ENCODE results near the gene TMEFF2. TPM values are rescaled to one million over a fixed set of nuclear protein-coding genes. Genes with fewer than 3 reads are reported as not detected.

Gene TMEFF2
- total and polyA plus RNA-seq, 2 experiments from 2014 or later: 1.7 to 2.2 TPM

DNA sequence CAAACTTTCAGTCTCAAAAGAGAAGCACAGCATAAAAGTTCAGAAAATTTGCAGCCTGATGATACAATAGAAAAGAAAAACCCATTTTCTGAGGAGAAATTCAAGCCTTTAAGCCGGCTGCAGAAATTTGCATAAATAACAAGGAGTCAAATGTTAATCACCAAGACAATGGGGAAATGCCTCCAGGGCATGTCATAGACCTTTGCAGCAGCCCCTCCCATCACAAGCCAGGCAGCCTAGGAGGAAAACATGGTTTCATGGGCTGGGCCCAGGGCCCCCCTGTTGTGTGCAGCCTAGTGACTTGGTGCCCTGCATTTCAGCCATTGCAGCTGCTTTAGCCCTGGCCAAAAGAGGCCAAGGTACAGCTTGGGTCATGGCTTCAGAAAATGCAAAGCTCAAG lies 293.7 kb downstream of the TMEFF2 start:
- Histone ChIP-seq H3K4me1 (ENCODE audit: insufficient read depth) (peaks cover 4% of the 10 kb centered on the region), H3K27ac (ENCODE audit: low read depth) (peak overlapping the region; percentile 77; the same call in 1 of the 2 replicates), H3K79me2 (replicated peaks; ENCODE audit: insufficient read depth) (no peaks in the 10 kb centered on the region), H2AFZ (no peak overlapping the region), H3K9me2 (ENCODE audit: insufficient read depth) (no peaks in the 10 kb centered on the region), H3K27me3 (ENCODE audit: insufficient read depth) (no peaks in the 10 kb centered on the region), H3K36me3 (ENCODE audit: insufficient read depth) (peaks cover 5% of the 10 kb centered on the region; the same call in 1 of the 2 replicates), H3K4me2 (no peak overlapping the region), H4K20me1 (replicated peaks; ENCODE audit: insufficient read depth) (no peaks in the 10 kb centered on the region), H3K4me3 (no peak overlapping the region), H3F3A (replicated peaks; ENCODE audit: low read depth) (no peaks in the 10 kb centered on the region)
- H3K27ac Mint-ChIP-seq: peak overlapping the region; percentile 44; the same call in 1 of the 2 replicates
- no peak for TF ChIP-seq CREB1 (CRISPR knock-in tag; IDR thresholded peaks at IDR 0.05; ENCODE audit: low read depth)
- TF ChIP-seq STAT1 (IDR thresholded peaks at IDR 0.05; ENCODE audit: unreplicated experiment): no peak
- no peak for TF ChIP-seq ZNF114 (CRISPR knock-in tag; IDR thresholded peaks at IDR 0.05)
- no peak for TF ChIP-seq EZH2 (IDR thresholded peaks at IDR 0.05; ENCODE audit: low read depth, unreplicated experiment)
- TF ChIP-seq, protein P1, sequence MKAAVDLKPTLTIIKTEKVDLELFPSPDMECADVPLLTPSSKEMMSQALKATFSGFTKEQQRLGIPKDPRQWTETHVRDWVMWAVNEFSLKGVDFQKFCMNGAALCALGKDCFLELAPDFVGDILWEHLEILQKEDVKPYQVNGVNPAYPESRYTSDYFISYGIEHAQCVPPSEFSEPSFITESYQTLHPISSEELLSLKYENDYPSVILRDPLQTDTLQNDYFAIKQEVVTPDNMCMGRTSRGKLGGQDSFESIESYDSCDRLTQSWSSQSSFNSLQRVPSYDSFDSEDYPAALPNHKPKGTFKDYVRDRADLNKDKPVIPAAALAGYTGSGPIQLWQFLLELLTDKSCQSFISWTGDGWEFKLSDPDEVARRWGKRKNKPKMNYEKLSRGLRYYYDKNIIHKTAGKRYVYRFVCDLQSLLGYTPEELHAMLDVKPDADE (IDR thresholded peaks at IDR 0.05): no peak
- no peak for TF ChIP-seq POLR2AphosphoS5 (IDR thresholded peaks at IDR 0.05; ENCODE audit: low read depth)
- TF ChIP-seq, protein P2, sequence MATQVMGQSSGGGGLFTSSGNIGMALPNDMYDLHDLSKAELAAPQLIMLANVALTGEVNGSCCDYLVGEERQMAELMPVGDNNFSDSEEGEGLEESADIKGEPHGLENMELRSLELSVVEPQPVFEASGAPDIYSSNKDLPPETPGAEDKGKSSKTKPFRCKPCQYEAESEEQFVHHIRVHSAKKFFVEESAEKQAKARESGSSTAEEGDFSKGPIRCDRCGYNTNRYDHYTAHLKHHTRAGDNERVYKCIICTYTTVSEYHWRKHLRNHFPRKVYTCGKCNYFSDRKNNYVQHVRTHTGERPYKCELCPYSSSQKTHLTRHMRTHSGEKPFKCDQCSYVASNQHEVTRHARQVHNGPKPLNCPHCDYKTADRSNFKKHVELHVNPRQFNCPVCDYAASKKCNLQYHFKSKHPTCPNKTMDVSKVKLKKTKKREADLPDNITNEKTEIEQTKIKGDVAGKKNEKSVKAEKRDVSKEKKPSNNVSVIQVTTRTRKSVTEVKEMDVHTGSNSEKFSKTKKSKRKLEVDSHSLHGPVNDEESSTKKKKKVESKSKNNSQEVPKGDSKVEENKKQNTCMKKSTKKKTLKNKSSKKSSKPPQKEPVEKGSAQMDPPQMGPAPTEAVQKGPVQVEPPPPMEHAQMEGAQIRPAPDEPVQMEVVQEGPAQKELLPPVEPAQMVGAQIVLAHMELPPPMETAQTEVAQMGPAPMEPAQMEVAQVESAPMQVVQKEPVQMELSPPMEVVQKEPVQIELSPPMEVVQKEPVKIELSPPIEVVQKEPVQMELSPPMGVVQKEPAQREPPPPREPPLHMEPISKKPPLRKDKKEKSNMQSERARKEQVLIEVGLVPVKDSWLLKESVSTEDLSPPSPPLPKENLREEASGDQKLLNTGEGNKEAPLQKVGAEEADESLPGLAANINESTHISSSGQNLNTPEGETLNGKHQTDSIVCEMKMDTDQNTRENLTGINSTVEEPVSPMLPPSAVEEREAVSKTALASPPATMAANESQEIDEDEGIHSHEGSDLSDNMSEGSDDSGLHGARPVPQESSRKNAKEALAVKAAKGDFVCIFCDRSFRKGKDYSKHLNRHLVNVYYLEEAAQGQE (IDR thresholded peaks at IDR 0.05; ENCODE audit: unreplicated experiment): no peak
- TF ChIP-seq, protein P3, sequence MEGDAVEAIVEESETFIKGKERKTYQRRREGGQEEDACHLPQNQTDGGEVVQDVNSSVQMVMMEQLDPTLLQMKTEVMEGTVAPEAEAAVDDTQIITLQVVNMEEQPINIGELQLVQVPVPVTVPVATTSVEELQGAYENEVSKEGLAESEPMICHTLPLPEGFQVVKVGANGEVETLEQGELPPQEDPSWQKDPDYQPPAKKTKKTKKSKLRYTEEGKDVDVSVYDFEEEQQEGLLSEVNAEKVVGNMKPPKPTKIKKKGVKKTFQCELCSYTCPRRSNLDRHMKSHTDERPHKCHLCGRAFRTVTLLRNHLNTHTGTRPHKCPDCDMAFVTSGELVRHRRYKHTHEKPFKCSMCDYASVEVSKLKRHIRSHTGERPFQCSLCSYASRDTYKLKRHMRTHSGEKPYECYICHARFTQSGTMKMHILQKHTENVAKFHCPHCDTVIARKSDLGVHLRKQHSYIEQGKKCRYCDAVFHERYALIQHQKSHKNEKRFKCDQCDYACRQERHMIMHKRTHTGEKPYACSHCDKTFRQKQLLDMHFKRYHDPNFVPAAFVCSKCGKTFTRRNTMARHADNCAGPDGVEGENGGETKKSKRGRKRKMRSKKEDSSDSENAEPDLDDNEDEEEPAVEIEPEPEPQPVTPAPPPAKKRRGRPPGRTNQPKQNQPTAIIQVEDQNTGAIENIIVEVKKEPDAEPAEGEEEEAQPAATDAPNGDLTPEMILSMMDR (conservative IDR thresholded peaks at IDR 0.05; ENCODE audit: low read depth in 2 of 2): no peak
- TF ChIP-seq NANOG (IDR thresholded peaks at IDR 0.05; ENCODE audit: borderline replicate concordance): no peak
- TF ChIP-seq JUNB (IDR thresholded peaks at IDR 0.05; ENCODE audit: unreplicated experiment): no peak
- TF ChIP-seq ZNF331 (CRISPR knock-in tag; IDR thresholded peaks at IDR 0.05; ENCODE audit: low read depth): no peak
- TF ChIP-seq, protein P4, sequence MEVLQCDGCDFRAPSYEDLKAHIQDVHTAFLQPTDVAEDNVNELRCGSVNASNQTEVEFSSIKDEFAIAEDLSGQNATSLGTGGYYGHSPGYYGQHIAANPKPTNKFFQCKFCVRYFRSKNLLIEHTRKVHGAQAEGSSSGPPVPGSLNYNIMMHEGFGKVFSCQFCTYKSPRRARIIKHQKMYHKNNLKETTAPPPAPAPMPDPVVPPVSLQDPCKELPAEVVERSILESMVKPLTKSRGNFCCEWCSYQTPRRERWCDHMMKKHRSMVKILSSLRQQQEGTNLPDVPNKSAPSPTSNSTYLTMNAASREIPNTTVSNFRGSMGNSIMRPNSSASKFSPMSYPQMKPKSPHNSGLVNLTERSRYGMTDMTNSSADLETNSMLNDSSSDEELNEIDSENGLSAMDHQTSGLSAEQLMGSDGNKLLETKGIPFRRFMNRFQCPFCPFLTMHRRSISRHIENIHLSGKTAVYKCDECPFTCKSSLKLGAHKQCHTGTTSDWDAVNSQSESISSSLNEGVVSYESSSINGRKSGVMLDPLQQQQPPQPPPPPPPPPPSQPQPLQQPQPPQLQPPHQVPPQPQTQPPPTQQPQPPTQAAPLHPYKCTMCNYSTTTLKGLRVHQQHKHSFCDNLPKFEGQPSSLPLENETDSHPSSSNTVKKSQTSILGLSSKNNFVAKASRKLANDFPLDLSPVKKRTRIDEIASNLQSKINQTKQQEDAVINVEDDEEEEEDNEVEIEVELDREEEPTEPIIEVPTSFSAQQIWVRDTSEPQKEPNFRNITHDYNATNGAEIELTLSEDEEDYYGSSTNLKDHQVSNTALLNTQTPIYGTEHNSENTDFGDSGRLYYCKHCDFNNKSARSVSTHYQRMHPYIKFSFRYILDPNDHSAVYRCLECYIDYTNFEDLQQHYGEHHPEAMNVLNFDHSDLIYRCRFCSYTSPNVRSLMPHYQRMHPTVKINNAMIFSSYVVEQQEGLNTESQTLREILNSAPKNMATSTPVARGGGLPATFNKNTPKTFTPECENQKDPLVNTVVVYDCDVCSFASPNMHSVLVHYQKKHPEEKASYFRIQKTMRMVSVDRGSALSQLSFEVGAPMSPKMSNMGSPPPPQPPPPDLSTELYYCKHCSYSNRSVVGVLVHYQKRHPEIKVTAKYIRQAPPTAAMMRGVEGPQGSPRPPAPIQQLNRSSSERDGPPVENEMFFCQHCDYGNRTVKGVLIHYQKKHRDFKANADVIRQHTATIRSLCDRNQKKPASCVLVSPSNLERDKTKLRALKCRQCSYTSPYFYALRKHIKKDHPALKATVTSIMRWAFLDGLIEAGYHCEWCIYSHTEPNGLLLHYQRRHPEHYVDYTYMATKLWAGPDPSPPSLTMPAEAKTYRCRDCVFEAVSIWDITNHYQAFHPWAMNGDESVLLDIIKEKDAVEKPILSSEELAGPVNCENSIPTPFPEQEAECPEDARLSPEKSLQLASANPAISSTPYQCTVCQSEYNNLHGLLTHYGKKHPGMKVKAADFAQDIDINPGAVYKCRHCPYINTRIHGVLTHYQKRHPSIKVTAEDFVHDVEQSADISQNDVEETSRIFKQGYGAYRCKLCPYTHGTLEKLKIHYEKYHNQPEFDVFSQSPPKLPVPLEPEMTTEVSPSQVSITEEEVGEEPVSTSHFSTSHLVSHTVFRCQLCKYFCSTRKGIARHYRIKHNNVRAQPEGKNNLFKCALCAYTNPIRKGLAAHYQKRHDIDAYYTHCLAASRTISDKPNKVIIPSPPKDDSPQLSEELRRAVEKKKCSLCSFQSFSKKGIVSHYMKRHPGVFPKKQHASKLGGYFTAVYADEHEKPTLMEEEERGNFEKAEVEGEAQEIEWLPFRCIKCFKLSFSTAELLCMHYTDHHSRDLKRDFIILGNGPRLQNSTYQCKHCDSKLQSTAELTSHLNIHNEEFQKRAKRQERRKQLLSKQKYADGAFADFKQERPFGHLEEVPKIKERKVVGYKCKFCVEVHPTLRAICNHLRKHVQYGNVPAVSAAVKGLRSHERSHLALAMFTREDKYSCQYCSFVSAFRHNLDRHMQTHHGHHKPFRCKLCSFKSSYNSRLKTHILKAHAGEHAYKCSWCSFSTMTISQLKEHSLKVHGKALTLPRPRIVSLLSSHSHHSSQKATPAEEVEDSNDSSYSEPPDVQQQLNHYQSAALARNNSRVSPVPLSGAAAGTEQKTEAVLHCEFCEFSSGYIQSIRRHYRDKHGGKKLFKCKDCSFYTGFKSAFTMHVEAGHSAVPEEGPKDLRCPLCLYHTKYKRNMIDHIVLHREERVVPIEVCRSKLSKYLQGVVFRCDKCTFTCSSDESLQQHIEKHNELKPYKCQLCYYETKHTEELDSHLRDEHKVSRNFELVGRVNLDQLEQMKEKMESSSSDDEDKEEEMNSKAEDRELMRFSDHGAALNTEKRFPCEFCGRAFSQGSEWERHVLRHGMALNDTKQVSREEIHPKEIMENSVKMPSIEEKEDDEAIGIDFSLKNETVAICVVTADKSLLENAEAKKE (CRISPR knock-in tag; IDR thresholded peaks at IDR 0.05): no peak
- TF ChIP-seq EZH2phosphoT487 (IDR thresholded peaks at IDR 0.05; ENCODE audit: unreplicated experiment): no peak
- DNase-seq (ENCODE audit: low spot score) (peak; percentile 66), ATAC-seq (no peak; the same call in 2 of the 3 replicates)
- H3K4me1 Mint-ChIP-seq: peaks cover 13% of the 10 kb centered on the region; the same call in 2 of the 3 replicates
- peaks cover 26% of the 10 kb centered on the region; the same call in 2 of the 3 replicates for H3K36me3 Mint-ChIP-seq (ENCODE audit: low read depth)
- H3K9me3 Mint-ChIP-seq: peaks cover 26% of the 10 kb centered on the region
- no peak overlapping the region for H3K4me3 Mint-ChIP-seq
- no peaks in the 10 kb centered on the region for H3K27me3 Mint-ChIP-seq (ENCODE audit: insufficient read depth, low read depth, poor library complexity)
